HEK293T (cell line): ENCODE data around the gene E2F3.

ENCODE experiments used
- ARNT ChIP-seq: fragments of 450-650 bp; IDR thresholded peaks from 2 replicates; pipeline ENCODE4 v1.6.1; 2017; ENCODE audit warnings: mild to moderate bottlenecking
- BHLHE40 ChIP-seq: fragments of 450-650 bp; IDR thresholded peaks from 2 replicates; pipeline ENCODE4 v1.6.1; 2016; ENCODE audit warnings: mild to moderate bottlenecking, moderate library complexity, borderline replicate concordance
- CTBP1 ChIP-seq: fragments of 450-650 bp; IDR thresholded peaks from 2 replicates; pipeline ENCODE4 v1.6.1; 2016; ENCODE audit warnings: borderline replicate concordance
- FOXA1 ChIP-seq: fragments of 450-650 bp; IDR thresholded peaks from 2 replicates; pipeline ENCODE4 v1.6.1; 2016; ENCODE audit warnings: mild to moderate bottlenecking
- FOXM1 ChIP-seq: fragments of 450-650 bp; IDR thresholded peaks from 2 replicates; pipeline ENCODE4 v1.6.1; 2017; ENCODE audit warnings: mild to moderate bottlenecking, borderline replicate concordance
- HDGF ChIP-seq: fragments of 450-650 bp; IDR thresholded peaks from 2 replicates; pipeline ENCODE4 v1.6.1; 2017; ENCODE audit warnings: antibody characterized with exemption, borderline replicate concordance
- NFRKB ChIP-seq: fragments of 450-650 bp; IDR thresholded peaks from 2 replicates; pipeline ENCODE4 v1.6.1; 2016; ENCODE audit warnings: mild to moderate bottlenecking, moderate library complexity
- TARDBP ChIP-seq: fragments of 450-650 bp; IDR thresholded peaks from 2 replicates; pipeline ENCODE4 v1.6.1; 2016
- TF ChIP-seq, protein P1 (sequence below): fragments of 450-650 bp; IDR thresholded peaks from 2 replicates; pipeline ENCODE4 v1.6.1; 2016

DNA sequence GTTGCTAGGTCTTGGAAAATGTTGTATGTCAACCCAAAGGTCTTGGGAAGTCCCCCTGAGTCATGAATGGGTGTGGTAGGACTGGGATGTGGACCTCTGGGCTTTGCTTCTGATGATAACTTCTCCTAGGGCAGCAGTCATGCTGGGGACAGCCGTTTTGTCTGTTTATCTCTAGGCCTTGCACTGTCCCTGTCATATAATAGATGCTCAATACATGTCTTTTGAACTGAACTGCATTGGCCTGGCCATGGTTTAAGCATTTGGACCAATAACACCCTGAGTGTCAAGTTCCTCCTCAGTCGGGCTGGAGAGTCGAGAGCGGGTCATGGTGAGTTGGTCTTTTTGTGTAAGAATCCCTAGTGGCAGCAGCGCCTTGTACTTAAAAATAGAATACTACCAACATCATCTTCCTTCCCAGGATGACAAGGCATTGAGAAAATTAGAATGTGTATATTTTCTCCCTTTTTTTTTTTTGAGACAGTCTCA, 43.1 kb downstream of the E2F3 start:
- TF ChIP-seq FOXA1 (no peak), ARNT (no peak), TARDBP (no peak), FOXM1 (no peak), CTBP1 (no peak), NFRKB (no peak), HDGF (no peak), BHLHE40 (no peak)
- TF ChIP-seq, protein P1, sequence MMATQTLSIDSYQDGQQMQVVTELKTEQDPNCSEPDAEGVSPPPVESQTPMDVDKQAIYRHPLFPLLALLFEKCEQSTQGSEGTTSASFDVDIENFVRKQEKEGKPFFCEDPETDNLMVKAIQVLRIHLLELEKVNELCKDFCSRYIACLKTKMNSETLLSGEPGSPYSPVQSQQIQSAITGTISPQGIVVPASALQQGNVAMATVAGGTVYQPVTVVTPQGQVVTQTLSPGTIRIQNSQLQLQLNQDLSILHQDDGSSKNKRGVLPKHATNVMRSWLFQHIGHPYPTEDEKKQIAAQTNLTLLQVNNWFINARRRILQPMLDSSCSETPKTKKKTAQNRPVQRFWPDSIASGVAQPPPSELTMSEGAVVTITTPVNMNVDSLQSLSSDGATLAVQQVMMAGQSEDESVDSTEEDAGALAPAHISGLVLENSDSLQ, result no peak
